LNCaP clone FGC (cell line): ENCODE results near the gene ABCB11.

Experiments
- DNase-seq: peaks from one replicate; pipeline ENCODE4 v3.0.0-alpha.2; 2011; ENCODE audit warnings: low read depth
- H3K4me3 ChIP-seq: 2 replicates; pipeline ENCODE4 v1.5.1; 2011; ENCODE audit warnings: mild to moderate bottlenecking, low read depth, low read length, control low read depth
- CTCF ChIP-seq: IDR thresholded peaks from 2 replicates; pipeline ENCODE4 v1.5.1; 2012; ENCODE audit warnings: mild to moderate bottlenecking; ENCODE audit not compliant: control insufficient read depth, insufficient read depth; ENCODE audit errors: extremely low read depth

Gene ABCB11

DNA sequence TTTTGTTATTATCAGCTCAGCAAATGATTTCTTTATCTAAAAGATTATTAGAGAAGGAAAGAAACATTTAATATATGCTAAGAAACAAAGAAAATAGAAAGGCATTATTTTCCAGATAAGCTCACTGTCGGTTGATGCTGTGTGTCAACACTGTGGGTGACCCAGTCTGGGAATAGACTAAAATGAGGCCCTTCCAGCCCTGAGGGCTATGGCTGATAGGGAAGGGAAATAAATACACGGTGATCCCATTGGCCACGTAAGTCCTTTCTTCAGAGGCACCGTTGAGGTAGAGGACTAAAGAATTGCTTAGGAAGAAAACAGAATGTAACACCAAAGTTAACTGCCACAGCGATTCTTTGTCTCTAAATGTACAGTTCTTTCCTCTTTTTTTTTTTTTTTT, 1.8 kb downstream of the ABCB11 start:
- no peak for TF ChIP-seq CTCF
- DNase-seq: no peak
- no peak overlapping the region for H3K4me3 ChIP-seq

- H3K4me3 ChIP-seq: no peak overlapping the region
- no peak for DNase-seq
- TF ChIP-seq CTCF: no peak
Measured at GRCh38 chr2:169027234-169027633, 3.9 kb downstream of the ABCB11 start.

DNA sequence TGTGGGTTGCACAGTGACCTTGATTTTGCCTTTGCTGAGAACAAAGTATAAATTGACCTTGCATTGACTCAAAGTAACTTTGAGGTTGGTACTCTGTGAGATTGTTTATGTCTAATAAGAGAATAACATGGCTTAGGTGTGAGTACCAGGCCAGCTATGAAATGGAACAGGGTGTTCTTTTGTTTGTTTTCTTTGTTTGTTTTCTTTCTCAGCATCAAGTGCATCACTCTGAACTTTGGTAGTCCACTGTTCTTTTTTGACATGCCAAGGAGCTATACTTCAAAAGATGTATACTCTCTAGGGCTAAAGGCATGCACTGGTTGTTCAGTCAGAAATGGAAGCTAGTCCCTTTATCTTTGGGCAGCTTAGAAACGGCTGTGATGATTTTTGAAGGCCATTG, 5.1 kb downstream of the ABCB11 start:
- TF ChIP-seq CTCF: no peak
- H3K4me3 ChIP-seq: no peak overlapping the region
- peak; percentile 10 for DNase-seq

DNA sequence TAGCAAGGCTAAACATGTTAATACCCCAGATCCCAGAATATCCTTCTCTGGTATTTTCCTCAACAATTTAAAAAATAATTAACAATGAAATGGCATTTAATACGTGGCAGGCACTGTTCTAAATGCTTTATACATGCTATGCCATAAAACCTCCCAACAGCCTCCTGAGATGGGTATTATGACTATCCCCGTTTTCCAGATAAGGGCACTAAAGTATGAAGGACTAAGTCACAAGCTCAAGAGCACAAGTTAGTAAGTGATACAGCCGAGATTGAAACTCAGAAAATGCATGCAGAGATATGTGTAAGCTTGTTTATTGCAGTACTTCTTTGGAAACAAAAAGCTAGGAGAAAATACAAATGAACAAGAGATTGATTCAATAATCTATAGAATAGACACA, 8.0 kb downstream of the ABCB11 start:
- H3K4me3 ChIP-seq: no peak overlapping the region
- no peak for DNase-seq
- TF ChIP-seq CTCF: no peak

DNA sequence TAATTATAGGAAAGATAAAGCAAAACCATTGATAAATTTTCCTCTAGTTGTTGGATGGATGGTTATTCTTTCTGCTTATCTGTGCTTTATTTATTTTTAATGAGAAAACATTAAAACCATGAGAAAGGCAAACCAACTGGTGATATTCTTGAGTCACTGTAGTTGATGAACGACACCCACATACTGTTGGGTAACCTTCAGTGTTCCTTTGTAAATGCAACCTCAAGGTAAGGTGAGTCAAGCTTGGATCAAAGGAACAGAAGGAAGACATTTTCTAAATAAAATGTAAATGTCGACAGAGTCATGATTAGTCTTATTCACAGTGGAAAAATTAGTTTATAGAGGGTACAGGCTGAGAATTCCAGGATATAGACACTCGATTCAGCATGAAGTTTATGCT, 12.7 kb downstream of the ABCB11 start:
- DNase-seq: no peak
- no peak for TF ChIP-seq CTCF
- no peak overlapping the region for H3K4me3 ChIP-seq

- no peak for TF ChIP-seq CTCF
- H3K4me3 ChIP-seq: no peak overlapping the region
- DNase-seq: no peak
Measured at GRCh38 chr2:169015943-169016342, 15.2 kb downstream of the ABCB11 start.

GRCh38 chr2:169014780-169015179, 16.3 kb downstream of the ABCB11 start:
- TF ChIP-seq CTCF: no peak
- H3K4me3 ChIP-seq: no peak overlapping the region
- DNase-seq: no peak
